Measurements from ENCODE around the gene NFILZ.
A peak's percentile ranks its signal among the peaks of the same experiment; 100 is the strongest.

Gene NFILZ, protein sequence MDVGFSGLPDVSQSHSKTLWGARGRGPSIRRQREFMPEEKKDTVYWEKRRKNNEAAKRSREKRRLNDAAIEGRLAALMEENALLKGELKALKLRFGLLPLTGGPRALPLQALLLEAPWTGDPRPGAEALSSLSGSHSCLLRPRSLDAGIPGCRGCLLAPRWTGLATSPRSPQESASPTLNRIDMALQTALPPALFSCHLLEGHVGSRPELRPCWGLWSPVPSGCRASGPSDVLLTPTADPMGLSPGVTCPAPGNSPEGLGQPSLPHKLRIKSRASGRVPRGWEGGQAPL

DNA sequence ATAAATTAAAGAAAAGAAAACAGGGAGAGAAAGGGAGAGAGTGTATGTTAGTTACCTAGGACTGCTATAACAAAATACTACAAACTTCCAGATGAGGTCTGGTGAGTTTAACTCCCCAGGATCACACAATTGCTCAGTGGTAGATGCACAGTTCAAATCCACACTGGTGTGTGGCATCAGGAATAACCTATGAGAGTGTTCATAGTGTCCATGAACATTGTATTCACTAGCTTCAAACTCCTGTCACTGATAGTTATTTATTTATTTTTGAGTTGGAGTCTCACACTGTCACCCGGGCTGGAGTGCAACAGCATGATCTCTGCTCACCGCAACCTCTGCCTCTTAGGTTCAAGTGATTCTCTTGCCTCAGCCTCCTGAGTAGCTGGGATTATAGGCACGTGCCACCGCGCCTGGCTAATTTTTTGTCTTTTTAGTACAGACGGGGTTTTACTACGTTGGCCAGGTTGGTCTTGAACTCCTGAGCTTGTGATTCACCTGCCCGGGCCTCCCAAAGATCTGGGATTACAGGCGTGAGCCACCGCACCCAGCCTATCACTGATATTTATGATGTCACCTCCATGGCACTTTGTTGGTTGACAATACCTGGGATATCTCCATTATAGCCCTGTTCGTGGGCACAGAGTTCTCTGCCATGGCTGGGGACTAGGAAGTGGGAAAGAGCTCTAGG lies at the start of gene NFILZ:
Gene NFILZ (plus strand): TSS at position 638 of the 688 bp plus-strand sequence. CDS start 46,133 bp downstream, outside the sequence.
- DNase-seq (ENCODE audit: low spot score), result no peak

DNA sequence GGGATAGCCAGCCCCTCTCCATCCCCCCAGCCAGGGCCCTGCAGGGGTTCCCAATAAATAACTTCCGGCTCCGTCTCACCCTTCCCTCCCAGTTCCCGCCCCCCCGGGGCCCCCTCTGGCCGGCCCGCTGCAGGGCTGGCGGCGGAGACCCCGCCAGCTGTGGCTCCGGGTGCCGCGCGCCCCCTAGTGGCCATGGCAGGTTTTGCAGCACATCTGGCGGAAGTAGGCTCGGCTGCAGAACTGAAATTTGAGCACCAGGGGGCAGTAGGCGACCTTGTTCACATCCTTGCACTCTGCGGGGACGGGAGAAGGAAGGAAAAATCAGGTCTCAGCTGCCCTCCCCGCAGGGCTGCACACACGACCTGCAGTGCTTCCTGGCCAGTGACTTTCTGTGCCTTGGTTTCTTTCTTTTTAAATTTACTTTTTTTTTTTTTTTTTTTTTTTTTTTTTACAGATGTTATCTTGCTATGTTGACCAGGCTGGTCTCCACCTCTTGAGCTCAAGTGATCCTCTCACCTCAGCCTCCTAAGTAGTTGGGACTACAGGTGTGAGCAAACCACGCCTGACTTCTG lies 49.6 kb upstream of the NFILZ start:
- peak; percentile 55 for DNase-seq (ENCODE audit: low spot score)

DNA sequence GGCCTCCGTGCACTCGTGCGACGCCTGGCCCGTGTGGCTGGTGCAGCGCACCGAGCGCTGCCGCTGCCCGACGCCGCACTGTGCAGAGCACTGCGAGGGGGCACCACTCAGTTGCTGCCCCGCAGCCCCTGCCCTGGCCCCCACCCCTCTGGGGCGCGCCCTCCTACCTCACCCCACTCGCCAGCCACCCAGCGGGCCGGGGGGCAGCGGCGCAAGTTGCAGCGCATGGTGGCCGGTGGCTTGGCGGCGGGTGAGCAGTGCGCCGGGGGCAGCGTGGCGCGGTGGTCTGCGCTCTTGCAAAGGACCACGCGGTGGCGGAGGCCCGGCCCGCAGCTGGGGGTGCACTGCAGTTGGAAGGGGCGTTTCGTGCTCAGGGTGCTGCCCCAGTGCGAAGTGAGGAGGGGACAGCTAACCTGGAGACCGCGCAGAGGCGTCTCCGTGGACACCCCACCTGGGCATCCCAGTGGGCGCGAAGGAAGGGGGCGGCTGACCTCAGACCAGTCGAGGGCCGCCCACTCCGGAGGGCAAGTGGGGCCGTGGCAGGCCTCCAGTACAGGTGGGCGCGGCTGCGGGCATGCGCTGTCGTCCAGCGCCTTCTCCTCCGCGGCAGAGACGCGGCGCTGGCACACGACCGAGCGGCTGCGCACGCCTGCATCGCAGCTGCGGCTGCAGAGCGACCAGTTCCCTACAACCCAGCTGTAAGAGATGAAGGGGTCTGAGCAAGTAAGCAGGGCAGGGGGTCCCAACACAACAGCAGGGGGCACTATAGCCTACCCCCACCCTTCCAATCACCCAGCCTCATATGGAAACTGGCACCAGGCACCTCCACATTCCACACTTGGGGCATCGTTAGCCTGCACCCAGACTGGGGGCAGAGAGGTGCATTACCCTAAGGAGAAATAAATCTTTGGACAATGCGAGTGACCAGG lies 45.2 kb upstream of the NFILZ start:
- no peak for DNase-seq (ENCODE audit: low spot score)

DNA sequence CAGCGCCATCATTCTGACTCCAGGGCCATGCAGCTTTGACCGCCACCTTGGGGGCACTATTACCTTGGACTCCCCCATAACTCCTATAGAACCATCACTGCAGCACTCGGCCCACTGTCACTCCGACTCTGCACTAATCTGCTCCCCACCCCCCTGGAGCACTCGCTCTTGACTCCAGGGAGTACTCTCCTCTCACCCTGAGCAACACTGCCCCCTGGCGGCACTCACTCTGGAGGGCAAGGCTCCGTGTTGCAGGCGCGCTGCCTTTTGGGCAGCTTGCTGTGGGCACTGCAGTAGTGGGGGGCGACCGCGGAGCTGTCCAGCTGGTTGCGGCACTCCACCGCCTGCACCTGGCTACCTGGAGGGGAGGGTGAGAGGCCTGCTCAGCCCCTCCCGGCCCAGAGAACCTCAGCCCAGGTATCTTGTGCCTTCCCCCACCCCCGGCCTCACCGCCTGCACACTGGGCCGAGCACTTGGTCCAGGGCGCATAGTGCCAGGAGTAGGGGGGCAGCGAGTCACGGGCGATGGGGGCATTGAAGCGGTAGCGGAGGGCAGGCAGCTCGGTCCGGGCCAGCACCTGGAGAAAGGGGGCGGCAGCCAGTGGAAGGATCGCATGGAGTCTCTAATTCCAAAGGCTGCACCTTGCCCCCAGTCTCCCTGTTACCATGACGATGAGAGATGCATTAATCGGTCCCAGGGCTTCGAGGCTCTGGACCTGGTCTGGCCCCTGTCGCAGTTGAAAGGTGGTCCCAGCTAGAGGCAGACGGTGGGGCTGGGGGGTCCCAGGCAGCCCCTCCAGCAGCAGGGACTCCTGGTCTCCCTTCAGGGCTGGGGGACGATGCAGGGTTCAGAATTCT lies 44.3 kb upstream of the NFILZ start:
- no peak for DNase-seq (ENCODE audit: low spot score)

DNA sequence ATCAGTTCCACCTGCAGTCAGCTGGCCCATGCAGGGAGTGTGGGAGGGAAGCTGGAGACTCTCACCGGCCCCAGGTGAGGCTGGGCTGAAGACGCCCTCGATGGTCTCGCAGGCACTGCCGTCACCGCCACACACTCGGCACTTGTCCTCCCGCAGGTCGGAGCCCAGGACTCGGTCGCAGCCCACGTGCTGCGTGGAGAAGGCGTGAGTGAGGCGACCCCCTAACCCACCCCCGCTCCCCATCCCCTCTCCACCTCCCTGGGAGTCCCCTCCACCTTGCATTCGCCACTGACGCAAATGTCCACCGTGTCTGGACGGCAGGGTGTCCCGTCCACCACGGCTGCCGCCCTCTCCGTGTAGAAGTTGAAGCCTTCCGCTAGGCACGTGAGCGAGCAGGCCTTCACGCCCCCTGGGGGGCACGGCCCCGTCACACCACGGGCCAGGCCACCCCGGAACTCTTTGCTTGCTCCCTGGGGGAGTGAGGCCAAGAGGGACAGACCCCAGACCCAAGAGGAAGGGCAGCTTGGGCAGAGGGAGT lies 41.2 kb upstream of the NFILZ start:
- DNase-seq (ENCODE audit: low spot score), result no peak

DNA sequence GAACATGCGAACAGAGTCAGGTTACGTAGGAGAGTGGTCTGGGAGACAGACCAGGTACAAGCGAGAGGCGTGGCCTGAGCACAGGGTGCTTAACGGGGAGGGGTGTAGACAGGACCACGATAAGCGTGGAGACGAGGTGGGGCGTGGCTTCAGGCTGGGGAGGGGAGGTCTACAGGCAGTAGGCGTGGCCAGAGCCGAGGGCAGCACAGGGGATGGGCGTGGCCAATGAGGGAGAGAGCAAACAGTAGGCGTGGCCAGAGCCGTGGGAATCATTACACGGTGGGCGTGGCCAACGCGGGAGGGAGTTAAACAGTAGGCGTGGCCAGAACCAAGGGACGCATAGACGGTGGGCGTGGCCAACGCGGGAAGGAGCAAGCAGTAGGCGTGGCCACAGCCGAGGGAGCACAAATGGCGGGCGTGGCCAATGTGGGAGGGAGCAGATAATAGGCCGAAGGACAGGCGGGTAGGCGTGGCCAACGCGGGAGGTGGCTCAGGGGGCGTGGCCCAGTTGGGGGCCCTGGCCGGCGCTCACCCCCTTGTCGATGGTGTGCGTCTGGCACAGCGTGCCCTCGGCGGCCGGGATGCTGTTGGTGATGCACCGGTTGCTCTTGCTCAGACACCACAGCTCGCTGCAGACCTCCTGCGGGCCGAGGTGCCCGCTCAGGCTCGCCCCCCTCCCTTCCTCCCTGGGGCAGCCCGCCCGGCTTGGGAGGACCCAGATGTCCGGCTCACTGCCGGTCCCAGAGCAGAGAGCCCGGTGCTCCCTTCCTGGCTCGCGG lies 38.0 kb upstream of the NFILZ start:
- DNase-seq (ENCODE audit: low spot score), result peak; percentile 70

DNA sequence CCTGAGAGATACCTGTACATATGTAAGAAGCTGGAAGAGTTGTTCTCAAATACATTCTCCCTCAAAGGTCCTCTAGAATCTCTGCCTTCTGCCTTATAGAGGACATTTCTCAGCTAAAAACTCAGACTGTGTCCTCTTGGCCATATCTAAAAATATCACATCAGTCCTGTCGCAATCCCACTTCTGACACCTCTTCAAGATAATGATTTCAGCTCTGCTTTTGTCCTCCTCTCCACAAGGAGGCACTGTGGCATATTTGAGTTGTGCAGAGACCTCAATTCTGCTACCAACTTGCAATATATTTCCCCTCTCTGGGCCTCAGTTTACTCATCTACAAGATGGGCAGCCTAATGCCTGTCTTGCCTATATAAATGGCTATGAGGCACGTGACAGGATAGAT lies 36.5 kb upstream of the NFILZ start:
- DNase-seq (ENCODE audit: low spot score), result no peak

DNA sequence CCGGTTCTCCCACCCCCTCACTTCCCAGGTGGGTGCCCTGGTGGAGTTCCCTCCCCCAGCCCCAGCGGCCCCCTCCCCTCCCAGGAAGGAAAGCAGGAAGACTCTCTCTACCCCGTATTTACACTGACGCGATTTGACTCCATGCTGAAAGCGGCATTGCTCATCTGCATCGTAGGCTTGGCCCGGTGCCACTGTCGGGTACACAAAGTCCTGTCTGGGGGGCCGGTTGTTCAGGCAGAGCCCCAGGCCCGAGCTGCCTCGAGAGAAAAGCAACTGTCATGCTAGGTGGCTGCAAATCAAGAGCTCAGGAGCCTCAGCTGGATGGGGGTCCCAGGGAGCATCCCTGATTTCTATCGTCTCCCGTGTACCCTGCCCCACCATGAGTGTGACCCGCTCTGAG lies 34.8 kb upstream of the NFILZ start:
- DNase-seq (ENCODE audit: low spot score), result no peak

DNA sequence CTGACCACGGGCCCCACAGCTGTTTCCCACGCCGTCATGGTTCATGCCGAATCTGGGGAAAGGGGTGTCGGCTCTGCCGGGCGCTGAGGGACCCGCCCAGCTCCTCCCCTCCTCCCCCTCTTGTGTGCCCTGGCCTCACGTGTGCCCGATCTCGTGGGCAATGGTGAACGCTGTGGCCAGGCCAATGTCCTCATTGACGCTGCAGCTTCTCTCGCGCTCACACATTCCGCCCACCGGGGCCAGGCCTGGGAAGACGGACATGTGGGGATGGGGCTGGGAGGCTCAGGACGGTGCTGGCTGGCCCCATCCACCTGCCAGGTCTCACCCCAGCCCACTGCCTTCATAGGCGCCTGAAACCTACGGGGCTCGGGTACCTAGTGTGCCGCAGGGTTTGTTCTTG lies 34.3 kb upstream of the NFILZ start:
- no peak for DNase-seq (ENCODE audit: low spot score)

DNA sequence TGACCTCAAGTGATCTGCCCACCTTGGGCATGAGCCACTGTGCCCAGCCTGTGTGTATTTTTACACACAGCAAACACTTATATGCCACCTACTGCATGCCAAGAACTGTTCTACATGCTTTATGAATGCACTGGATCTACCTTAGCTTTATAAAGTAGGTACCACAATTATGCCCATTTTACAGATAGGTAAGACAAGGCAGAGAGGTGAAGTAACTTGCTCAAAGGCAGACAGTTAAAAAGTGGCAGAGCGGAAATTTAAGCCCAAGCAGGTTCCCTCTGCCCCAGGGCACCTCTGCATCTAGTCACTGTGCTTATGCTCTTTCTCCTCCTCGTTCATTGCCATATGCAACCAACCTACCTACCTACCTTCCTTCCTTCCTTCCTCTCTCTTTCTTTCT lies 30.4 kb upstream of the NFILZ start:
- no peak for DNase-seq (ENCODE audit: low spot score)

DNA sequence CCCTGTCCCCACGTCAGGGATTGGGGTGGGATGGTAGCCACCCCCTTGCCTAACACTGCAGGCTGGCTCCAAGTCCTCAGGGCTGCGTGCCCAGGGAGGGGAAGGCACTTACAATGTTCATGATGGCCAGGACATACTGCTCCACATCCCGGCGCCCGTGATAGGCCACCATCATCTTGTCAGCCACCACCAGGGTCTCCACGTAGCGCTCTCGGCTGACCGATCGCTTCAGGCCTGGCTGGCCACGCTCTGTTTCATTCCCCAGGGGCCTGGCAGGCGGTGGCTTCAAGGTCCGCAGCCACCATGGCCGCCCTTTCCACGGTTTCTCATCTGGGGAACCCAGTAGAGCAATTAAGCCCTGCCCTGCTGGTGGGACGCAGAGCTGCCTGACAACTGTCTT lies 29.6 kb upstream of the NFILZ start:
- DNase-seq (ENCODE audit: low spot score), result no peak

DNA sequence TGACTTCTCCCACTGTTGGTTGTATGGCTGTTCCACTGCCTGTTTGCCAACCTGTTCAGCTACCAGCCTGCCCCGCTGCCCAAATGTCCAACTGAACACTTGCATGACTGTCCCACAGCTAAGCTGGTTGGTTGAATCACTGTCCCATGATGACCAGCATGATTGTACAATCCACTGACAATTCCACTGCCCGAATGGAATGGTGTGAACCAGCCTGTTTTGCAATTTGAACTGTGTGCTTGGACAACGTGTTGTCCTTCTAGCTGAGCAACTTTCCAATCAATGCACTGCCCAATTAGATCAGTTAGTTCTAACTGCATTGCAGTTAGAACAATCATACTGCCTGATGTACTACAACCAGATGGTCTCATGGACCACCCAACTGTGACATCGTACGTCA lies 28.6 kb upstream of the NFILZ start:
- no peak for DNase-seq (ENCODE audit: low spot score)

DNA sequence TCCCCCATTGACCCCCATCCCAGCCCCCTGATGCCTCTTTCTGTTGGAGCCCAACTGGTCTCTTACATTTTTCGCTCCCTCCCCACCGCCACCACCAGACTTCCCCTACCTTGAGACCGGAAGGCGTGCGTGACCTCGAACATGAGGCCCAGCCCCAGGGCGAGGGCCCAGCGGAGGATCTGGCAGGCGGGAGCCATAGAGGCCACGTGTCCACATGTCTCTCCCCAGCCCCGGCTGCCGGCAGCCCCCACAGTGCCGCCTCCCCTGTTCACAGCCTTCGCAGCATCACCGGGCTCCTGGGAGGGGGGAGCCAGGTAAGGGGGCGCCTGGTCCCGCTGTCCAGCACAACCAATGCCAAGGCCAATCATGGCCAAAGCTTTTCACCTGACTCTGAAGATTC lies 24.9 kb upstream of the NFILZ start:
- DNase-seq (ENCODE audit: low spot score), result no peak

DNA sequence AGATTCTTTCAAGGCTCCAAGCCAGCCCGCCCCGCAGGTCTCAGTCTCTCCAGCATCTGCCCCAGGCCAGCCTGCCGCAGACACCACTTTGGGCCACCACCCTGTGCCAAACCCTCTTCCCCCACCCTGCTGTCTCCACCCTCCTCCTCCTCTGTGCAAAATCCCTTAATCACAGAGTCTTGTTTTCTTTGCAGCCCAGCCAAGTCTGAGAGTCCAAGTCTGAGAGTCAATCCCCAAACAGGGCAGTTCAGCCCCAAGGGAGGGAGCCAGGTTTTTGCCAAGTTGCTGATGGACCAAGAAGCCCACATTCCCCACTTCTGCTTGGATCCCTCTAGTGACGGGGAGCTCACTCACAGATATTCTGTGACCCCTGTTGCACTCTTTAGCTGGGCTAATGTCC lies 23.0 kb upstream of the NFILZ start:
- DNase-seq (ENCODE audit: low spot score), result no peak

DNA sequence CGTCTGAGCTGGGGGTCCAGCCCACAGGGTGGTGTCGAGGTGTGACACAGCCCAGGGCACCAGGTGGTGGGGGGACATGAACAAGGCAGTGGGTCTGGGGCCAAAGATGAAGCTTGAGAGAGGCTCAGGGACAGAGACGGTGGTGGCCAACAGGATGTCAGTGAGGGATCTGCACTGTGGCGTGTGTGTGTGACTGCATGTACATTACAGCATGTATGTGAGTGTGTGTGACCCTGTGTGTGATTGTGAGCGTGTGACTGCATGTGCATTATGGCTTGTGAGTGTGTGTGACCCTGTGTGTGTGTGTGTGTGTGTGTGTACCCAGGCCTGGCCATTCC lies 21.5 kb upstream of the NFILZ start:
- no peak for DNase-seq (ENCODE audit: low spot score)

DNA sequence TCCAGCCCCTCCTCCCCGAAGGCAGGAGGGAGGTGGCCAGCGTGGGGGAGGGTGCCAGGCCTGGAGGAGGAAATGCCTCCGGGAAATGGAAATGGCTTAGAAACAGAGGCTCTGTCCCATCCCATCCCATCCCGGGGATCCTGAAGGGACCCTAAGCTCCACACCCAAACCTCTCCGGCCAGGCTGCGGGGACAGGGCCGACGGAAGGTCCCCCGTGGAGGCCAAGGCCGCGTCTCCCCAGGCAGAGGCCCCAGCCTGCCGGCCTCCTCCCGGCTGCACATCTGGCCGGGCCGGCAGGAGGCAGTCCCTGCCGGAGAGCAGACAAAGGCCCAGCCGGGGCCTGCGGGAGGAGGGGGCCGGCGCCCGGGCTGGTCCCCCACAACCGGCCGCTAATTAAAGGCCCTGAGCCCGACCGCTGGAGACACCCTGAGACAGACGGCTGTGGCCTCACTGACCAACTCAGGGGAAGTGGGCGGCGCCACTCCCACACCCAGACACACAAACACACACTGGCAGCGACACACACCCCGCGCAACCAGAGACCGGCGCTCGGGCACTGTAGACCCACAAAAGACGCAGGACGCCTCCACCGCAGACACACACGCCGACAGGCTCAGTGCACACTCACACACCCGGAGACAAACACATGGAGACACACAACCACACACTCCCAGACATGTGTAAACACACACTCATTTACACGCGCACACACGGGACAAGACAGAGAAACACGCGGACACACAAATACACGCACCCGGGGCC lies 21.0 kb upstream of the NFILZ start:
- no peak for DNase-seq (ENCODE audit: low spot score)

DNA sequence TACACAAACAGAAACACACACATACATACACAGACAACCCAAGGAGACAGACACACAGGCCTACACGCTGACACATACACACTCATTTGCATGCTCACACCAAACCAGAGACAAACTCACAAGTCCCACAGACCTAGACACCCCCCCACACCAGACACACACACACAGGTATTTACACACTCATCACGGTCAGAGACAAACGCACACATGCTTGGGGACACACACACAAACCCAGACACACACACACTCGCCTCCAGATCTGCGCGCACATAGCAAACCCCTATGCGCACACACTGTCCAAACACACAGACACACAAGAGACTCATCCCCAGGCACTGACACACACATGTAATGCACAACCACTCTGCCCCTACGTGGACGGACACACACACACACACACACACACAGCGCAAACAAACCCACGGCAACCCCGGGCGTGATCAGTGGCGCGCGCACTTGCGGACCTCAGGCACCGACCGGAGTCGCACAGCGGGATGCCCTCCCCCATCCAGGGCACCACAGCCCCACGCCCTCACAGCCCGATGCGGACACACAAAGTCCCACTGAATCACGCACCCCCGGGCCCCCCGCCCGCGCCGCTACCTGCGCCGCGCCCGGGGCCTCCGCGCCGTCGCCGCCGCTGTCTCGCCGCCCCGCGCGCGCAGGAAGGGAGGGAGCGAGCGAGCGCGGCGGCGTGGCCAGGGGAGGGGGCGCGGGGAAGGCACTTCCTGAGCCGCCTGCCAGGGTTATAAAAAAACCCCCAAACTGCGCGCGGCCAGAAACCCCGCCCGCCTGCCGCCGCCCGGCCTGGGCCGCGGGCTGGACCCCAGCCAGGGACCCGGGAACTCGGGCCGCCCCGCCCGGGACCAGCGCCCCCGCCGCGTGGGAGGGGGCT lies 20.1 kb upstream of the NFILZ start, which contains the start of gene ADAMTS10:
Gene ADAMTS10 (minus strand): TSS at position 675 of the 895 bp plus-strand sequence. CDS start 5,005 bp downstream, outside the sequence.
- no peak for DNase-seq (ENCODE audit: low spot score)

DNA sequence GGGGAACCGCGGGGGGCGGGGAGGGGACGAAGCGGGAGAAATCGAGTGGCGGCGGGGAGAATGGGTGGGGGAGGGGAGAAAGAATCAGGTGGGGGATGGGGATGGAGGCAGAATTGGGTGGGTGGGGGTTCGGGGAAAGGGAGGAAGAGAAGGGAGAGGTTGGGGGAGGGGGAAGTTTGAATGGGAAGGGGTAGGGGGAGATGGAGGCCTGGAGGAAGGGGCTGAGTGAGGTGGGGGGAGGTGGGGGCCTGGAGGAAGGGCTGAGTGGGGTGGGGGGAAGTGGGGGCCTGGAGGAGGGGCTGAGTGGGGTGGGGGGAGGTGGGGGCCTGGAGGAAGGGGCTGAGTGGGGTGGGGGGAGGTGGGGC lies 19.5 kb upstream of the NFILZ start:
- no peak for DNase-seq (ENCODE audit: low spot score)

Data from globus pallidus (tissue), 1 donor.